ES-I3 (cell line): Measurements from ENCODE around the gene PON3.
"Not testable (repeated sequence)": the region's sequence is repeated elsewhere in the genome, so short reads cannot be mapped to it uniquely, and the experiment has no call there.

Experiments used
- H3K36me3 ChIP-seq: 2 replicates; pipeline ENCODE4 v1.6.1; 2013; ENCODE audit warnings: mild to moderate bottlenecking, low read length, control low read depth, moderate library complexity; ENCODE audit not compliant: insufficient read depth
- H3K4me1 ChIP-seq: 2 replicates; pipeline ENCODE4 v1.6.1; 2013; ENCODE audit warnings: mild to moderate bottlenecking, control low read depth, low read length; ENCODE audit not compliant: insufficient read depth
- H3K9ac ChIP-seq: 2 replicates; pipeline ENCODE4 v1.6.1; 2013; ENCODE audit warnings: low read depth, mild to moderate bottlenecking, low read length, moderate library complexity
- H3K9me3 ChIP-seq: 2 replicates; pipeline ENCODE4 v1.6.1; 2013; ENCODE audit warnings: mild to moderate bottlenecking, low read length, moderate library complexity; ENCODE audit not compliant: control insufficient read depth, insufficient read depth

Gene PON3

GRCh38 chr7:95397381-95397780 is 1.2 kb upstream of the PON3 start:
- H3K4me1 ChIP-seq, result 0 out of 2 replicates have a peak, but pooled peaks cover 5% of the 10 kb centered on the region
- H3K36me3 ChIP-seq, result no peaks in the 10 kb centered on the region
- no peak overlapping the region for H3K9ac ChIP-seq
- H3K9me3 ChIP-seq, result no peaks in the 10 kb centered on the region

GRCh38 chr7:95395755-95396135 is 430 bp downstream of the PON3 start:
- H3K9me3 ChIP-seq, result no peaks in the 10 kb centered on the region
- 0 out of 2 replicates have a peak, but pooled peaks cover 5% of the 10 kb centered on the region for H3K4me1 ChIP-seq
- H3K36me3 ChIP-seq, result no peaks in the 10 kb centered on the region
- H3K9ac ChIP-seq, result no peak overlapping the region; the same call in 1 of the 2 replicates

GRCh38 chr7:95394370-95394769 is 1.8 kb downstream of the PON3 start:
- H3K9ac ChIP-seq, result no peak overlapping the region
- 0 out of 2 replicates have a peak, but pooled peaks cover 5% of the 10 kb centered on the region for H3K4me1 ChIP-seq
- H3K36me3 ChIP-seq, result no peaks in the 10 kb centered on the region
- H3K9me3 ChIP-seq, result no peaks in the 10 kb centered on the region

GRCh38 chr7:95391761-95392160 is 4.4 kb downstream of the PON3 start:
- H3K9ac ChIP-seq, result no peak overlapping the region
- H3K4me1 ChIP-seq, result 0 out of 2 replicates have a peak, but pooled peaks cover 5% of the 10 kb centered on the region
- H3K36me3 ChIP-seq, result no peaks in the 10 kb centered on the region
- H3K9me3 ChIP-seq, result no peaks in the 10 kb centered on the region

- Histone ChIP-seq H3K9ac (no peak overlapping the region), H3K36me3 (no peaks in the 10 kb centered on the region), H3K4me1 (0 out of 2 replicates have a peak, but pooled peaks cover 5% of the 10 kb centered on the region), H3K9me3 (no peaks in the 10 kb centered on the region)
Measured at GRCh38 chr7:95389516-95389915, 6.7 kb downstream of the PON3 start.

GRCh38 chr7:95379457-95379856 is 16.7 kb downstream of the PON3 start:
- H3K4me1 ChIP-seq, H3K9ac ChIP-seq, H3K9me3 ChIP-seq, H3K36me3 ChIP-seq: not testable (repeated sequence)

GRCh38 chr7:95376632-95377400 is 19.4 kb downstream of the PON3 start:
- H3K9ac ChIP-seq, result no peak overlapping the region
- H3K36me3 ChIP-seq, result no peaks in the 10 kb centered on the region
- no peaks in the 10 kb centered on the region for H3K4me1 ChIP-seq
- peaks cover 2% of the 10 kb centered on the region; the same call in 1 of the 2 replicates for H3K9me3 ChIP-seq

- H3K4me1 ChIP-seq, result no peaks in the 10 kb centered on the region
Measured at GRCh38 chr7:95375591-95376257, 20.5 kb downstream of the PON3 start.

GRCh38 chr7:95373323-95373722 is 22.9 kb downstream of the PON3 start:
- no peaks in the 10 kb centered on the region for H3K36me3 ChIP-seq
- H3K9ac ChIP-seq, result no peak overlapping the region
- no peaks in the 10 kb centered on the region for H3K4me1 ChIP-seq
- peaks cover 2% of the 10 kb centered on the region; the same call in 1 of the 2 replicates for H3K9me3 ChIP-seq

More at GRCh38 chr7:95375591-95376257, 20.5 kb downstream of the PON3 start:
- peaks cover 2% of the 10 kb centered on the region; the same call in 1 of the 2 replicates for H3K9me3 ChIP-seq
- H3K9ac ChIP-seq, result no peak overlapping the region
- no peaks in the 10 kb centered on the region for H3K36me3 ChIP-seq

- no peaks in the 10 kb centered on the region for H3K36me3 ChIP-seq
- no peaks in the 10 kb centered on the region for H3K4me1 ChIP-seq
- no peaks in the 10 kb centered on the region for H3K9me3 ChIP-seq
- no peak overlapping the region for H3K9ac ChIP-seq
Measured at GRCh38 chr7:95368235-95368634, 27.9 kb downstream of the PON3 start.

- Histone ChIP-seq H3K4me1 (no peaks in the 10 kb centered on the region), H3K9me3 (no peaks in the 10 kb centered on the region), H3K36me3 (no peaks in the 10 kb centered on the region), H3K9ac (no peak overlapping the region)
Measured at GRCh38 chr7:95367606-95368005, 28.6 kb downstream of the PON3 start.

GRCh38 chr7:95365151-95365550 is 31.0 kb downstream of the PON3 start:
- H3K9ac ChIP-seq, result no peak overlapping the region
- H3K36me3 ChIP-seq, result no peaks in the 10 kb centered on the region
- H3K9me3 ChIP-seq, result no peaks in the 10 kb centered on the region
- no peaks in the 10 kb centered on the region for H3K4me1 ChIP-seq

- H3K4me1 ChIP-seq, result no peaks in the 10 kb centered on the region
- H3K9ac ChIP-seq, result no peak overlapping the region
- H3K9me3 ChIP-seq, result no peaks in the 10 kb centered on the region
- H3K36me3 ChIP-seq, result no peaks in the 10 kb centered on the region
Measured at GRCh38 chr7:95357623-95358022, 38.6 kb downstream of the PON3 start.

GRCh38 chr7:95342642-95343307 is 53.4 kb downstream of the PON3 start:
- H3K9ac ChIP-seq, result no peak overlapping the region
- no peaks in the 10 kb centered on the region for H3K36me3 ChIP-seq
- H3K9me3 ChIP-seq, result no peaks in the 10 kb centered on the region
- peaks cover 10% of the 10 kb centered on the region; the same call in 1 of the 2 replicates for H3K4me1 ChIP-seq
